ENCODE results near the gene IGFN1.

DNA sequence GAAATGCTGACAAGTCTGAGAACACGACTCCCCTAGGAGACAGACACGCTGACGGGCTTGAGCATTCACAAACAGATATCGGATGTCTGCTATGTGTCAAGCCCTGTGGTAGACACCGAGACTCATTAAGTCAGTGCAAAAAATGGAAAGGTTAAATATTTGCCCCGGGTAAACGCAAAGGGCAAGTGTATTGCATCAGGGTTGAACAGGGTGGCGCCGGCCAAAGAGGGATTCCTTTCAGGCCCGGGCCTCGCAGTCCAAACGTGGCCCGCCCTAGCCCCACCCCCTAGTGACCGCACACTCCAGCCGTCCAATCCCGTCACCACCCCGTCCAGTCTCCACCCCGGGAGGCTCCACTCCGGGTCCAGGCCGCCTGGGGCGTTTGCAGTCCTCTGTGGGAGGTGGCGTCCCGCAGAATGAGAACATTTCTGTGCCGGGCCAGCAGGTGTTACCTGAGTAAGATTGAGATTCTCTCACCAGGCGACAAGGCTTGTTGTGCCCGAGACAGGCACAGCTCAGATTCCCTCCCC lies 20.0 kb upstream of the IGFN1 start:
- TF ChIP-seq, protein P1, sequence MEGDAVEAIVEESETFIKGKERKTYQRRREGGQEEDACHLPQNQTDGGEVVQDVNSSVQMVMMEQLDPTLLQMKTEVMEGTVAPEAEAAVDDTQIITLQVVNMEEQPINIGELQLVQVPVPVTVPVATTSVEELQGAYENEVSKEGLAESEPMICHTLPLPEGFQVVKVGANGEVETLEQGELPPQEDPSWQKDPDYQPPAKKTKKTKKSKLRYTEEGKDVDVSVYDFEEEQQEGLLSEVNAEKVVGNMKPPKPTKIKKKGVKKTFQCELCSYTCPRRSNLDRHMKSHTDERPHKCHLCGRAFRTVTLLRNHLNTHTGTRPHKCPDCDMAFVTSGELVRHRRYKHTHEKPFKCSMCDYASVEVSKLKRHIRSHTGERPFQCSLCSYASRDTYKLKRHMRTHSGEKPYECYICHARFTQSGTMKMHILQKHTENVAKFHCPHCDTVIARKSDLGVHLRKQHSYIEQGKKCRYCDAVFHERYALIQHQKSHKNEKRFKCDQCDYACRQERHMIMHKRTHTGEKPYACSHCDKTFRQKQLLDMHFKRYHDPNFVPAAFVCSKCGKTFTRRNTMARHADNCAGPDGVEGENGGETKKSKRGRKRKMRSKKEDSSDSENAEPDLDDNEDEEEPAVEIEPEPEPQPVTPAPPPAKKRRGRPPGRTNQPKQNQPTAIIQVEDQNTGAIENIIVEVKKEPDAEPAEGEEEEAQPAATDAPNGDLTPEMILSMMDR (IDR thresholded peaks at IDR 0.05; ENCODE audit: borderline replicate concordance, extremely low read depth, low read length, poor library complexity, severe bottlenecking) = no peak
- TF ChIP-seq EZH2 (IDR thresholded peaks at IDR 0.05; ENCODE audit: borderline replicate concordance, low read depth, low read length, severe bottlenecking) = no peak
